Measurements from ENCODE around the gene PSMB11.

DNA sequence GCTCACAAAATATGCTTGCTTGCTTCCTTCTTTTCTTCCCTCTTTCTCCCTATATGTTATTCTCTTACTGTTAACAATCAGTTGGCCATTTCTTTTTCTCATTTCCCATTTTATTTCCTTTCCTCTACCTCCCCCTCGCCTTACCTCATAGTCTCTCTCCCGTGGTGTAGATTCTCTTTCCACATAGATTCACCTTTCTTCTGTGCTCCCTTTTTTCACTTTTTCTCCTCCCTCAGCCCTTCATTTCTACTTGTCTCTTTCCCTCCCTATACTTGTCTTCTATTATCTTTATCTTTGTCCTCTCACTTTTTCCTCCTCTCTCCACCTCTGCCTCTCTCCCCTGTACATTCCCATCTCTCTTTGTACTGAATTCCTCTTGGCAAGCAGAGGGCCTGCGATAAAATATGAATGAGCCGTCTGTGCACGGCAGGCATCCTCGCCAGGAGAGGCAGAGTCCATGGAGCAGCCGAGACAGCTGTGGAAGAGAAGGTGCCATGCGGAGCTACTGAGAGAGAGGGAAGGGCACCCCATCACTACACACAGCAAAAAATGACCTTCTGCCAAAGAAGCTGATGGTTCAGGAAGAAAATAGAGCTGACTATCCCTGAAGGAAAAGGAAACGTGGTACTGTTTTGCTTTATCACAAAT is 44.2 kb upstream of the PSMB11 start:
- TF ChIP-seq, protein P1, sequence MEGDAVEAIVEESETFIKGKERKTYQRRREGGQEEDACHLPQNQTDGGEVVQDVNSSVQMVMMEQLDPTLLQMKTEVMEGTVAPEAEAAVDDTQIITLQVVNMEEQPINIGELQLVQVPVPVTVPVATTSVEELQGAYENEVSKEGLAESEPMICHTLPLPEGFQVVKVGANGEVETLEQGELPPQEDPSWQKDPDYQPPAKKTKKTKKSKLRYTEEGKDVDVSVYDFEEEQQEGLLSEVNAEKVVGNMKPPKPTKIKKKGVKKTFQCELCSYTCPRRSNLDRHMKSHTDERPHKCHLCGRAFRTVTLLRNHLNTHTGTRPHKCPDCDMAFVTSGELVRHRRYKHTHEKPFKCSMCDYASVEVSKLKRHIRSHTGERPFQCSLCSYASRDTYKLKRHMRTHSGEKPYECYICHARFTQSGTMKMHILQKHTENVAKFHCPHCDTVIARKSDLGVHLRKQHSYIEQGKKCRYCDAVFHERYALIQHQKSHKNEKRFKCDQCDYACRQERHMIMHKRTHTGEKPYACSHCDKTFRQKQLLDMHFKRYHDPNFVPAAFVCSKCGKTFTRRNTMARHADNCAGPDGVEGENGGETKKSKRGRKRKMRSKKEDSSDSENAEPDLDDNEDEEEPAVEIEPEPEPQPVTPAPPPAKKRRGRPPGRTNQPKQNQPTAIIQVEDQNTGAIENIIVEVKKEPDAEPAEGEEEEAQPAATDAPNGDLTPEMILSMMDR (IDR thresholded peaks at IDR 0.05; ENCODE audit: extremely low read depth in 1 of 2, insufficient read depth in 1 of 2, low read depth in 1 of 2, low read length in 2 of 2): no peak
- no peak for TF ChIP-seq POLR2AphosphoS5 (IDR thresholded peaks at IDR 0.05; ENCODE audit: insufficient read depth, low read depth, low read length)
- no peak for TF ChIP-seq POLR2A (IDR thresholded peaks at IDR 0.05; ENCODE audit: low read depth, low read length)
- TF ChIP-seq, protein P2, sequence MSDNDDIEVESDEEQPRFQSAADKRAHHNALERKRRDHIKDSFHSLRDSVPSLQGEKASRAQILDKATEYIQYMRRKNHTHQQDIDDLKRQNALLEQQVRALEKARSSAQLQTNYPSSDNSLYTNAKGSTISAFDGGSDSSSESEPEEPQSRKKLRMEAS (IDR thresholded peaks at IDR 0.05; ENCODE audit: insufficient read depth, insufficient read length): no peak
